HG03196 (cell line): ENCODE results near the gene PML.
"Not testable (repeated sequence)": the region's sequence is repeated elsewhere in the genome, so short reads cannot be mapped to it uniquely, and the experiment has no call there.

Experiments used
- ATAC-seq: cut with Tn5 transposase; IDR thresholded peaks from one replicate; pipeline ENCODE4 v1.9.1; 2021; ENCODE audit not compliant: unreplicated experiment

The PML gene

DNA sequence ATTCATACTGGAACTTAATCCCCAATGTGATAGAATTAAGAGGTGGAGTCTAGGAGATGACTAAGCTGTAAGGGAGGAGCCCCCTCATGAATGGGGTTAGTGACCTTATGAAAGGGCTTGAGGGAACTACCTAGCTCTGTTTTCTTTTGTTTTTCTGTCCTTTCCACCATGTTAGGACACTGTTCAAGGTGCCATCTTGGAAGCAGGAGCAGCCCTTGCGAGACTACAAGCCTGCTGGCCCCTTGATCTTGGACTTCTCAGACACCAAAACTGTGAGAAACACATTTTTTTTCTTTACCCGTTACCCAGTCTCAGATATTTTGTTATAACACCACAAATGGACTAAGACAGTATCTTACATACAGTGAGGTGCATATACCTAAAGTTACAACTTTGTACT is 61.3 kb downstream of the PML start:
- no peak for ATAC-seq

DNA sequence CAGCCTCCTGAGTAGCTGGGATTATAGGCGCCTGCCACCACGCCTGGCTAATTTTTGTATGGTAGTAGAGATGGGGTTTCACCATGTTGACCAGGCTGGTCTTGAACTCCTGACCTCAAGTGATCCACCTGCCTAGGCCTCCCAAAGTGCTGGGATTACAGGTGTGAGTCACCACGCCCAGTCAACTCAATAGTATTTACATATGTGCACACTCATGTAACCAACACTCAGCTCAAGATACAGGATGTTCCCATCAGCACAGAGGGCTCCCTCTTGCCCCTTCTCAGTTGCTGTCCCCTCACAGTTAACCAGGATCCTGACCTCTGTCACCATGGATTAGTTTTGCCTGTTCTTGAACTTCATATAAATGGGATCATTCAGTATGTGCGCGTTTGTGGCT is 61.8 kb downstream of the PML start:
- ATAC-seq, result not testable (repeated sequence)

DNA sequence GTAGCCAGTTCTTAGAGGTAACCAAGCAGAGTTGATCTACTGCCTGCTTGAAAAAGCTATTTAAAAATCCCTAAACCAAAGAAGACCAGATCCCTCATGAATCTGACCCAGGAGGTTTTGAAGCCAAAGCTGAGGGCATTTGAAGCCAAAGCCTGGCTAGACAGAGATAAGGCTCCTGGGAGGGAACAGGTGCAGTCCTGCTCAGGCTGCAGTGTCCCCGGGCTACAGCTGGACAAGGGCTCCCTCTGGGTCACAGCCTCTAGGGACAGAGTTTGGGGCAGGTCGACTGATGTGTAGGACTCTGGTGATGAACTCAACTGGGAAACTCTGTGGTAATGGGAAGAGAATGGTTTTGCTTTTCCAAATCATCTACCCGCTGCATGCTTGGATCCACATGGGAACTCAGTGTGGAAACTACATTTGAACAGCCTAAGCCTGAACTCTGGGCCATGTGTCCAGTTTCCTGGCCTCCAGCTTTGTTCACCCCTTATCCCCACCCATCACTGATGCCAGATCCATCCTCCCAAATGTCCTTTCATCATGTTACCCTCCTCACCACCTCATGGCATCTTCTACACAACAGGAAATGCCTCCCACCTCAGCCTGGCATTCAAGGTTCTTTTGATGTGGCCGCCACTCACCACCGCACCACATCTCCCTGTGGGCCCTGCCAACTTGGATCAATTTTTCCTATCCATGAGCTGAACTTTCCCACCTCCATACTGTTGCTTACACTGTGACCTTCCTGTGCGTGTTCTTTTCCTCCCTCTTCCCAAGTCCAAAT is 64.7 kb downstream of the PML start:
- ATAC-seq, result not testable (repeated sequence)

DNA sequence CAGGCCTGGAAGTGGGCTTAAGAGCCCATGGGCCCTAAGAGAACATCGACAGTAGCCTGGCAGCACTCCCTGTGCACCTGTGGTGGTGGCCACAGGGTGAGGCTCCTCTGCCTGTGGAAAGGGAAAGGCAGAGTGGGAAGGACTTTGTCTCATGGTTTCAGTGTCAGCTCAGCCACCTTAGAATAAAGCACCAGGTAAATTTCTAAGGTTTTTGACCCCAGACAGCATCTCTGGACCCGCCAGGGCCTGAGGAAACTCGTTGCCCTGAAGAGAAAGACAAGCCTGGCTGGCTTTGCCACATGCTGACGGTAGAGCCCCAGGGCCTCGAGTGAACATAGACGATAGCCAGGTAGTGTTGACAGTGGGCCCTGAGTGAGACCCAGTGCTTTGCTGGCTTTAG is 65.7 kb downstream of the PML start:
- ATAC-seq, result no peak

DNA sequence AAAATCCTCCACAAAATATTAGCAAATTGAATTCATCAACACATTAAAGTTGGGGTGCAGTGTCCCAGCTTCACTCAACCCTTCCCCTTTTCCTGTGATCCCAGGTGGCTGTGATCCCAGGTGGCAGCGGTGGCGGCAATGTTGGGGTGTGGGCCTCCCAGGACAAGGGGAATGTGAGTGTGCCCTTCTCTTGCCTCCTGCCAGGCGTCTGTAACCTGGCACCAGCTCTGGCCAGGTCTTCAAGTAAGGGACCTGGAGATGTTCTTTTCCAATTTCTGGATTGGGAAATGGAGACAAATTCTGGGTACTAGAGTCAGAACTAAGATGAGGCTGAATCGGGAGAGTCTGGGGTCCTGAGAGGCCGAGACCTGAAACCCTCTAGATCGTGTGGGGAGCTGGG is 67.7 kb downstream of the PML start:
- ATAC-seq, result no peak

DNA sequence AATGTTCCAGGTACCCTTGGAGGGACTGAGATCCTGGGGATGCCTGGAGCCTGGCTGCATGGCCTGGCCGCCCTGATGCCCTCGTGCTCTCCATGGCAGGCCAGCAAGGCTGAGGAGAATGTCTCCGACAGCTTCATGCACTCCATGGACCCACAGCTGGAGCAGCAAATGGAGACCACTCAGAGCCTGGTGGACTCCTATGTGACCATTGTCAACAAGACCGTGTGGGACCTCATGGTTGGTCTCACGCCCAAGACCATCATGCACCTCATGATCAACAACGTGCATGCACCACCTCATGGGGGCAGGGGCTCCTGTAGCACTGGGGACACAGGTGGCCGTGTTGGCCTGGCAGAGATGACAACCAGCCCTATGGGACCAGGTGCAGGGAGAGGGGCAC is 68.2 kb downstream of the PML start:
- ATAC-seq, result no peak

DNA sequence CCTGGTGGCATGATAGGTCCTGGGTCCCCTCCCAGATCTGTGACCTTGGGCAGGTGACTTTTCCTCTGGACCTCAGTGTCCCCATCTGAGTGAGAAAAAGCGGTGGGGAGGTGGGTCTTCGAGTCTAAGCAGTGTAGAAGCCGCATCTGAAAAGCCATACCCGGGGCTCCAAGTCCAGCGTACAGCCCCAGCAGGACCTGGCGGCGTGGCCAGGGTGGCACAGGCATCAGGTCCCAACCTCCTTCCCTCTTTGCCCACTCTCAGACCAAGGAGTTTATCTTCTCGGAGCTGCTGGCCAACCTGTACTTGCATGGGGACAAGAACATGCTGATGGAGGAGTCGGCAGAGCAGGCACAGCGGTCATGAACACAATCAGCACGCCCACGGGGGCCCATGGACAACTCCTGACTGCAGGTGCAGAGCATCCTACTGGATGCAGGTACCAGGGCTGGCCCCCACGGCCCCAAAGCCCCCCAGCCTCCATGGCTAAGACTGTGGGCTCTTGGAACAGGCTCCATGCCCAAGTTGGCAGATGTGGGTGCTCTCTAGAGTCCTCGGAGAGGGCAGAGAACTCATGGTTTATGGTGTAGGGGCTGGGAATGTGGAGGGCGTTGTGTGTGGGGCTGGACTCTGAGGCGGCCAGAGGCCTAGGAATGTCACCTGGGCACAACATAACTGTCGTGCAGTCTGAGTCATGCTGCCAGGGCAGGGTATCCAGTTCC is 69.1 kb downstream of the PML start:
- not testable (repeated sequence) for ATAC-seq

DNA sequence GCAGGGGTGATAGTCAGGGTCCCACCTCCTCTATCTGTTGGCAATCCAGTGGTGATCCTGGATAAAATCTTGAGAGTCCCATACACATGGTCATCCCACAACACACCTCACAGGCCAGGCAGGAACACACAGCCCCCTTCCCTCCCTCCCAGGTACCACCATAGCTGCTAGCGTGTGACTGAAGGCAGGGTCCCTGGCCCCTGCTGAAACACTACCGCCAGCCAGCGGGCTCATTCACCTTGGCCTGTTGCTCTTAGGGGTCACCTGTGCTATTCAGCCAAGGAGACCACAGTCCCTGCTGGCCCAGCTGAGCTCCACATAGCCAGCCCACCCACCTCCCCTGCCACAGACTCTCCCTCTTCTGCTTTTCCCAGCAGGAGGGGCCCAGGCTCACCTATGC is 69.7 kb downstream of the PML start:
- not testable (repeated sequence) for ATAC-seq

DNA sequence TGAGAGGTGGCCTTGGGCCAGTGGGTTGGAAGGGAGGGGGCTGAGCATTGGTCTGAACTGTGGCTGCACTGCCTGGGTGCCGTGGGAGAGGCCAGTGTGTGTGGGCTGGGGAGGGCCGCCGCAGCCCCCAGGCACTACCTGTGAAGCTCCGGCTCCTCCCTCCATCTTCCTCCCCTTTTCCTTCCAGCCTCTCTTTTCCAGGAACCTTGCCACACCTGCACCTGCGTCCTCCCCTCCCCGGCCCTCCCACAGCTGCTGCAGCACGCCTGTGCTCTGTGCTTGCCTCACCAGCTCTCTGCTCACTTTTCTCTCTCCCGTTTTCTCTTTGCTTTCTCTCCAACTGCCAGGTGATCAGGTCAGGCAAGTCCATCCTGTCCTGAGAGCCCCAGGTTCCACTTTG is 70.3 kb downstream of the PML start:
- not testable (repeated sequence) for ATAC-seq

DNA sequence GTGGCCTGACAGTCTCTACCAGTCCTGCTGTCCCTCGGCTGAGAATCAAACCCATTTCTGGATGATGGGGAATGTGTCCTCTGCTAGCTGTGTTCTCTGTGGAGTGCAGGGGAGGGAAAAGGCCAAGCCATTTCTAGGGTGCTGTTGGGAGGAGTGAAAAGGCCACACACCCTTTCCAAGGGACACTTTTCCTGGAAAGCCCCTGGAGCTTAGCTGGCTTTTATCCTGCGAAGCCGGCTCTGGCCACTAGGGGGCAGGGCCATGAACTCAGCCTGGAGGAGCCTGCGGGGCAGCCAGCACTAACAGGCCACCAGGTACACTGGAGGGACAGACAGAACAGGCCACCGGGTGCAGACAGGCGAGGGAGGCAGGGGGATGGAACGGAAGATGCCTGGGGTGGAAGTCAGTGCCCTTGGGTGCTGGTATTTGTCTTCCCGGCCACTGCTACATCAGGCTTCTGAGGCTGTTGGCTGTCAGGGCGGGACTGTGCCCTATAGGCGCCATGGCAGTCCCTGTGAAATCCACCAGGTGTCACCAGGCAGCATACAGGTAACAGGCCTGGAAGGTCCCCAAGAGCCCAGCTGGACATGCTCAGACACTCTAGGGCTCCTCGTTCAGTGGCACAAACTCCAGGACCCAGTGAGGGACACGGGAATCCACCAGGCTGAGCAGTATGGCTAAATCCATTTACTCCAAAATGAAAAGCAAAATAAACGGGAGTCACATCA is 71.3 kb downstream of the PML start:
- ATAC-seq, result not testable (repeated sequence)

DNA sequence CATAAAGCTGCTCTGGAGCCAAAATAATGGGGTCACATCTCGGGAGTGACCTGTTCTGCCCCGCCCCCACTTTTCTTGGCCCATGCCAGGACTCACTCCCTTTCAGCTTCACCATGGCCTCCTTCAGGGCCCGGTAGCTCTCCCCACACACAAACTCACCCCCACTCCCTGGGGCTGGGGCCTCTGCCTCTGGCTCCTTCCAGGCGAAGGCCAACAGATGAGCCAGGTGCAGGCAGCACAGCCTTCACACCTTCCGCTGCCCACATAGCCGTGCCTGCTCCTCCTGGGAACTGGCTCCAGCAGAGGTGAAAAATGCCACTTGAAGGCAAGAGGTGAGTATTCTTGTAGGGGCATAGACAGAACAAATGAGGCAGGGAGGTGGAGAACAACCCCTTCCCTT is 77.1 kb downstream of the PML start:
- ATAC-seq, result not testable (repeated sequence)

DNA sequence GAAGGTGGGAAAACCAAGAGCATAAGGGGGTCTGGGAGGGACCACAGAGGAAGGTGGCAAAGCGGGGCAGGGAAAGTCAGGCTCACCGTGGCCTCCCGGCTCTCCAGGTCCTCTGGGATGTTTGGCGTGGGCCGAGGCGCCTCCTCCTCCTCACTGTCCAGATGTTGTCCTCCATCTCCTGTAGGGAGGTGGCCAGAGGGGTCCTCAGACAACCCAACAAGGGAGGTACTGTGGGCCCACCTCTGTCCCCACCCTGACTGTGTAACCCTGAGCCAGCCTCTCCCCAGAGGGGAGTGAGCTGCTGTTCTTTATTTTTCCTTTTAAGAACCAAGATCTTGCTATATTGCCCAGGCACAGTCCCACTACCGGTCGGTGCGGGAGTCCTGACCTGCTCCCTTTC is 77.6 kb downstream of the PML start:
- not testable (repeated sequence) for ATAC-seq

DNA sequence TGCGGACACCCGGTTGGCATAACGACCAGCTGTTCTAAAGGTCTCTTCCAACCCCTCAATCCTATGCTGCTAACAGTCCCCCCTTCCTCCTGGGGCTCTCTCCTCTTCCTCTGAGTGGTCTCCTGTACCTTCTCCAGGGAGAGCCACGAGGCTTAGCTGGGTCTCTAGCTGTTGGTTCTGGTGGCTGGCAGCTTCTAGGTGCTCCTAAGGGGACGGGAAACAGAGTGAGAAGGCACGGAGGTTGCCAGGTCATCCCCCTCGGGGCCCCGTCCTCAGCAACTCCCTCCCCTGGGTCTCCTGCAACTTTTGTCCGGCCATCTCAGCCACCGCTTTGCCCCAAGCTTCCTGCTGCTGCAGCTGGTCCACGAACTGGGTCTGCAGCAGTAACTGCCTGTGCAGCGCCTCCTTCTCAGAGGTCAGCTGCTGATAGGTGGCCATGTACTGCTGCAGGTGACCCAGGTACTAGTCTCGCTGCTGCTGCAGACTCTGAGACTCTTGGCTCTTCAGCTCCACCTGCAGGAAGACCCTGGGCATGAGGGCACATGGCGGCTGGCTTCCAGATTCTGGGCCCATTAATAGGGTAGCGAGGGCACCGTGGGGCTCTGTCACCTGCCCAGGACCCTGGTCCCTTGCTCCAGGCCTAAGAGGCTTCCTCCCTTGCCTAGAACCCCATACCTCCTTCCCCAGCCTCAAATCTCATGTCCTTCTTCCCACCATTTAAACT is 78.3 kb downstream of the PML start:
- not testable (repeated sequence) for ATAC-seq

DNA sequence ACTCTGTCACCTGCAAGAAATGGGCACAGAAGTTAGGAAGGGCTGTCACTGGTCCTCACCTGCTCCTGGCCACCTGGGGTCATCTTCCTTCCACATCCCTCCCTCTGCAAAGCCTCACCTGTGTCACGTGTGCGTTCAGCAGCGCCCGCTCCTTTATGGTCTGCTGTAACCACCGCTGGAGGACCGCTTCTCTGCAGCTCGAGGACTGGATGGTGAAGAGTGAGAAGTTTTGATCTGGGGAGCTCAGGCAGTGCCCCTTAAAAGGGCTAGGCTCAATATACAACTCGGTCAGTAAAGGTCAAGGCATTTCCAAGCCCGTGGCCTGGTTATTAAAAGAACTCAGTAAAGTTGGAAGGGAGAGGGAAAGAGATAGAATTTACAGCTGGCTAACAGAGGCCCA is 81.3 kb downstream of the PML start:
- not testable (repeated sequence) for ATAC-seq

DNA sequence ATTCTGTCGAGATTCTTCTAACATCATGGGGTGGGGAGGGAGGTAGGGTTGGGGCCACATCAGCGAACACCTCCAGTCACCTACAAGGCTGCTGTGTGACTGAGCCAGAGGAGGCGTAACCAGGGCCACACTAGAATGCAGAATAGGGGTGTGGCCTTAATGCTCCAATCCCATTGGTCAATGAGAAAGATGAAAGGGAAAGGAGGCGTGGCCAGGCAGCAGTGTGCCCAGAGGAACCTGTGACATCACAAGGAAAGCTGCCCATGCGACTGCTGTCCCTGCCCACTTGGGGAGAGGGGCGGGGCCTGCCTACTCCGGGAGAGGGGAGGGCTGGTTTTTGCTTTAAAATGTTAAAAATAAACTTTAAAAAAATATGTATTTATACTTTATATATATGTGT is 87.9 kb downstream of the PML start, which contains the start of gene GOLGA6A:
Gene GOLGA6A (minus strand): TSS at position 101 of the 400 bp plus-strand sequence. CDS start 41 bp downstream, at position 60.
- not testable (repeated sequence) for ATAC-seq

DNA sequence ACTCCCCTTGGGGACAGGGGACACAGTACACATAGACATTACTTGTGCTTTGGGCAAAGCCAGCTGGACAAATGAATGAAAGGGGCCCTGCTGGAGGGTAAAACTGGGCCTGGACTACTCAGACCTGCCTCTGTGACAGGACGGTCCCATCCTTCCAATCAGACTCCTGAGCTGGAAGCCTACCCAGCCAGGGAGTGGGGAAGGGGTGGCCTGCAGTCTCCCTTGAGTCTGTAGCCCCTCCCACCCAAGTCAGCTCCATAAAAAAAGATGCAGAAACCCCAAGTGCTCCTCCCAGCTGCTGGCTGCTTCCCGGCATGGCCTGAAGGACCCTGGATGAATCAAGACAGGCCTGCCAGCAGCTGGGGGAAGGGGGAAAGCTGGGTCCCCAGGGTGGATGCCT is 100.1 kb downstream of the PML start:
- not testable (repeated sequence) for ATAC-seq

DNA sequence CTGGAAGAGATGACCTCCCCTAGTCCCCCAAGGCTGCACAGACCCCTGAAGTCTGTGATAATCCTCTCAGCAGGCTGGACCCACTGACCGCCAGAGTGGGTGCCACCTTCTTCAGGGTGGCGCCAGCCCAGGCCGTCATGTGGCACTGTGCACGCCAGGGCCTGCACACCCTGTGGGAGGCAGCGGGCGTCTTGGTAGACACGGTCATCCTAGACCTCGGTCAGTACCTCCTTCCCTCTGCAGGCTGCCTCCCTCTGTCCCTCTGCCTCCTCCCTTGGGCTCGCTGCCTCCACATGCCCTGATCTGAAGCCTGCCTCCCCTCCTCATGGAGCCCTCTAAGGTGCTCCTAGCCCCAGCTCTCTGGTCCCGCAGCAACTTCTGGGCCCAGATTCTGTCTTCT is 101.1 kb downstream of the PML start:
- ATAC-seq, result not testable (repeated sequence)

DNA sequence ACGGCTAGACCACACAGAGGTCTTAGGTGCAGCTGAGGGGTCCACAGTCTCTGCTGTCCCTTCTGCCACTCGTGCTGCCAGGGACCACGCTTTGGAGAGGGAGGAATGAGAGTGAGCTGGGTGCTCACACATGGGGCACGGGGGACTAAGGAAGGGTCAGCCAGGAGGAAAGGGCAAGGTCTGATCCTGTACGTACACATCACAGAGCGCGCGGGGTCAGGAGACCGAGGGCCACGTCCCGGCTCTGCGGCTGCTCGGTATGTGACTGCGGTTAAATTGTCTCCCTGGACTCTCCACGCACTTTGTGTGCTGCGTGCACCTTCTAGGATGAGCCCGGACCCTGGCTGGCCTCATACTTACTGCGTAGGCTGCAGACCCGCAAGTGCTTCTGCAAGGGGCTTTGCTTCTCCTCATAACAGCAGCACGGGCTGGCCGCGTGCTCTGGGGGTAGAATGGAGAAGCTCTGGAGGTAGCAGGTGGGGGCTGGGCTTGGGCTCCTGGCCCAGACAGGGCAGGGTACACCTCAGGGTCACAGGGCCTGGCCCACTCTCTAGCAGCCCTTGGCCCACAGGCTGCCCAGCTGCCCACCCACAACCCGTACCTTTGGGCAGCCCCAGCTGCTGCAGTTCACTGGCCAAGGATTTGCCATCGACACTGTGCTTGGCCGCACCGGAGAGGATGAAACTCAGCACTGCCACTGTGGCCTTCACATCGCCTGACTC is 102.4 kb downstream of the PML start:
- not testable (repeated sequence) for ATAC-seq
